Germinal center (tissue), 1 donor: ENCODE measurements around the gene BCL6B.

Source experiments
- DNase-seq: peaks from one replicate; pipeline ENCODE4 v3.0.0; 2012; ENCODE audit warnings: mixed read lengths, low spot score

BCL6B gene

GRCh38 chr17:7007143-7007542, 15.7 kb upstream of the BCL6B start:
- DNase-seq: no peak

DNA sequence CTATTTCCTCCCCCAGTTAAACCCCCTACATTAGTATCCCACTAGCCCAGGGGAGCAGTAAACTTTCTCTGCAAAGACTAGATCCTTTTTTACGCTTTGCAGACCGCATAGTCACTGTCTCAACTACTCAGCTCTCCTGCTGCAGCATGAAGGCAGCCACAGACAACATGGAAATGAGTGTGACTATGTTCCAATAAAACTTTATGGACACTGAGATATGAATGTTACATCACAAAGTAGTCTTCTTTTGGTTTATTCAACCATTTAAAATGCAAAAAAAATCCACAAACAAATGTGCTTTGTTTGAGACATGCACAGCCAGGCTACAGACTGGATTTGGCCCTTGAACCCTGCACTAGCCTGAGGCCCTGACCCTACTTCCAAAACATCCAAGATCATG, 12.3 kb upstream of the BCL6B start:
- DNase-seq: no peak

DNA sequence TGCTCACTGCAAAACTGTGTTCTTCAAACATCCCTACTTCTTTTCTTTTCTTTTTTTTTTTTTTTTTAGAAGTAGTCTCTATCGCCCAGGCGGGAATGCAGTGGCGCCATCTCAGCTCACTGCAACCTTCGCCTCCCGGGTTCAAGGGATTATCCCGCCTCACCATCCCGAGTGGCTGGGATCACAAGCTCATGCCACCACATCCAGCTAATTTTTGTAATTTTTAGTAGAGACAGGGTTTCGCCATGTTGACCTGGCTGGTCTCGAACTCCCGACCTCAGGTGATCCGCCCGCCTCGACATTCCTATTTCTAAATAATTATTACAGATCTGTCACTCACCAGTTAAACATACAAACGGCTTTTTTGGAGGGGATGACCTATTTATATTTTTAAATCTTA, 11.4 kb upstream of the BCL6B start:
- no peak for DNase-seq

DNA sequence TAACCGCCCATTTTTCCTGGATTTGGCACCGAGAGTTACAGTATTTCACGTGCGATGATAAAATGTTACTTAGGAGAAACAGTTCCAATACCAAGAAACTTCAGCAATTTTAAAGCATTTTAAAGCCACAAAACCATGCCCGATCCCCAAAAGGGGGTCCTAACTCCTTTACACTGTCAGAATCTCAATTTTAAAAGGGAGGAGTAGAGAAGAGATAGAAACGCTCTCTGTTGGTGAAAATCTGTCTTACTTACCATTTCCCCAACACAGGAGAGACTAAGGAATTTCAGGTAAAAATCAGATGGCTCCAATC, 11.0 kb upstream of the BCL6B start:
- DNase-seq: no peak

GRCh38 chr17:7014261-7014994, 8.4 kb upstream of the BCL6B start:
- peak; percentile 96 for DNase-seq

DNA sequence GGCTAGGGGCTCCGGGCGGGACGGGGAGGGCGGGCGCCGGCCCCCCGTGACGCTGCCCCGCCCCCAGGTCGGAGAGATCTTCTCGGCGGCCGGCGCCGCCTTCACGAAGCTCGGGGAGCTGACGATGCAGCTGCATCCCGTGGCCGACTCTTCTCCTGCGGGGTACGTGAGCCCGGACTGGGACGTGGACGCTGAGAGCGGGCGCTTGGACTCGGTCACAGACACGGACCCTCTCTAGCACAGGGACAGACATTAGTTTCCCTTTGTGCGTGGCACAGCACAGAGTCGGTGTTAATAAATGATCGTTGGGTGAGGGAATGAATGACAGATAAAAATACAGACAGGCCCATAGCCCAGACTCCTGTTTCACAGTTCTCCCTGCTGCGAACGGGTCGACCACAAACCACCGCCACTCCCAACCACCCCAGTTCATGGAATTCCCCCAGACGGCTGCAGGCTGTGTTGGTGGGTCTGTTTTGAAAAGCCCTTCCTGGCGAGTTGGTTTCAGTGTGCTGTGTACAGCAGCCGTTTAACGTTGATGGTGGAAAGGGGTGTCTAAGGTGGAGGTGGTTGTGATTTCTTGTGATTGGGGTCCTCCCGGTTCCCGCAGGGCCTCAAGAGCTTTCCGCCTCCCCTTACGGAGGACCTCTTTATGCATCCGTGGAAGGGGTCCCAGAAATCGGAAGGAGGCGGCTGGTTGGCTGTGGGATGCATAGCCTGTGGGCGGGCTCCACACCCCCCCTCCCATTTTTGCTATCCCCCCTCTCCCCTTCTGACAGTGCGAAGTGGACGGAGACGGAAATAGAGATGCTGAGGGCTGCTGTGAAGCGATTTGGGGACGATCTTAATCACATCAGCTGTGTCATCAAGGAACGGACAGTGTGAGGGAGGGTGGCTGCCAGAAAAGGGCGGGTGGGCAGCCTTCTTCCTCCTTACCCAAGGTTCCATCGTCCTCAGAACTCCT, 7.6 kb upstream of the BCL6B start:
- peak; percentile 32 for DNase-seq

- no peak for DNase-seq
These were observed 6.4 kb upstream of the BCL6B start for GRCh38 chr17:7016418-7016817.

DNA sequence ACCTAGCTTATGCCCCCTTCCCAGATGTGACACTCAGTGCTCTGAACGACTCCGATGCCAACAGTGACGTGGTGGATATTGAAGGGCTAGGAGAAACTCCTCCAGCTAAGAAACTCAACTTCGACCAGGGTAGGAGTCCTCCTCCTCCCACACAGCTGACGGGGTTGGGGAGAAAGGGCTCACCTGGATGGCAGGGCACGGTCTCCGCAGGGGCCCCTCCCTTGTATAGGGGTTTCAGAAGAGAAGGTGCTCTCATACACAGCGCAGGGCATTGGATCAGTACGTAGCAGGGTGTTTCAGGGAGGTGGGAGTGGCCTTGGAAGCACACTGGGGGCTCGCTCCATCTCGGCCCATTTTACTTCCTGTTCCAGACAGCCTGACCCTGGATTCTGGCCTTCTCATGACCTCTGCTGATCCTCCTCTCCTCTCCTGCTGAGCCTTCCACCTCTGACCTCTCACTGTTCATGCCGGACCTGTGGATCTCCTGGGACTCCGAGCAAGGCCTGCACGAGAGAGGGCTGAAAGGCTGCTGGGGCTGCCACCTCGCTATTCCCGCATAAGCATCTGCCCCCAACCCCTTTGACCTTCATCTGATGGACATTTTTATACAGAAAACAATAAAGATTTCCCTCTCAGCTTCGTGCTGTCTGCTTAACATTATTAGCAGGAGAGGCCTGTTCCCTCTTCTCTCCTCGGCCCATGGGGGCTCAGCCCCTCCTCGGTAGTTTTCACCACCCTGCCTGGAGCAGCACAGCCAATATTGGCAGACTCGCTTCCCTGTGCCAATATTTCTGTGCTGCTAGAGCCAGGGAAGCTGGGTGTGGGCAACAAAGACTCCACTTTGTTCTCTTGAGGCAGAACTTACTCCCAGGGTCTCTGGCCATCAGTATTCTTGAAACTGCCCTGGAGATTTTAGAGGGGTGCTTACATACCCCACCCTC, 5.7 kb upstream of the BCL6B start:
- DNase-seq: no peak

DNA sequence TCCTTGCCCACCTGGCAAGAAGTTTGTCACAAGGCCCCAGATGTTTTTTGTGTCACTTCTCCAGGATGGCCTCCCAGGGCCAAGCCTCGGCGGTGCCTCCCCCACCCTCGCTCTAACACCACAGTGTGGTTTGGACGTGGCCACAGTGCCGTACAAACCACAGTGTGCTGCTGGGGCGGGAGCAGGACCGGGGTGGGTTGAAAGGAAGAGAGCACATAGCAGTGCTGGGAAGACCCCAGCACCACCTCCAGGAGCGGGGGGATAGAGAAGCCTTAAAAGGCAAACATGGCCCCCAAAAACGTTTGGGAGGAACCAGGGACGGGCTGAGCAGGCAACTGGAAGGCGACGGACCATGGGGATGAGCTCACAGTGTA, 5.0 kb upstream of the BCL6B start:
- DNase-seq: no peak

DNA sequence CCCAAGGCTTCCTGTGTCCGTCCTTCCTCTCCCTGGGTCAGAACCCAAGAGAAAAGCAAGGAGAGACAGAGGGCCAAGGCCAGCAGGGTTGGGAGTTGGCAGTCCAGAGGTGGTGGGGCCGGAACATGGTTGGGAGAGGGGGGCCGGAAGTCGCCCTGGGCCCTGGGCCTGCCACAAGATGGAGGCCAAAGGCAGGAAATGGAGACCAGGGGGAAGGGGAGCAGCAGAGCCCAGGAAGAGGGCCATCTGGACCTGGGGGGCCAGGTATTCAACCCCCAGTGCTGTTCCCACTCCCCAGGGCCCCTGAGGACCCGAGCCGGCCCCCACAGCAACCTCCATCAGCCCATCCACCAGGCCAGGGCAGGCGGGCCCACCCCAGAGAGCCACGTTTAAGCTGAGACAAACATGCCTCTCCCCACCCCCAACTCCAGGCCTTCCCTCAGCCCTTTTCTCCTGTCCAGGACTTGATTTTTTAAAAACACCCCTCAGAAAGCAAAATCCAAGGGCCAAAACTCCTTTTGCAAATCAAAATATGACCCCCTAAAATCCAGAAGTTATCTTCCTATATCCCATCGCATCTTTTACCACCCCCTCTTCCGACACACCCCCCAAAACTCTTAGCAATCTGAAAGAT, 4.4 kb upstream of the BCL6B start:
- no peak for DNase-seq

GRCh38 chr17:7019367-7019766, 3.5 kb upstream of the BCL6B start:
- no peak for DNase-seq

DNA sequence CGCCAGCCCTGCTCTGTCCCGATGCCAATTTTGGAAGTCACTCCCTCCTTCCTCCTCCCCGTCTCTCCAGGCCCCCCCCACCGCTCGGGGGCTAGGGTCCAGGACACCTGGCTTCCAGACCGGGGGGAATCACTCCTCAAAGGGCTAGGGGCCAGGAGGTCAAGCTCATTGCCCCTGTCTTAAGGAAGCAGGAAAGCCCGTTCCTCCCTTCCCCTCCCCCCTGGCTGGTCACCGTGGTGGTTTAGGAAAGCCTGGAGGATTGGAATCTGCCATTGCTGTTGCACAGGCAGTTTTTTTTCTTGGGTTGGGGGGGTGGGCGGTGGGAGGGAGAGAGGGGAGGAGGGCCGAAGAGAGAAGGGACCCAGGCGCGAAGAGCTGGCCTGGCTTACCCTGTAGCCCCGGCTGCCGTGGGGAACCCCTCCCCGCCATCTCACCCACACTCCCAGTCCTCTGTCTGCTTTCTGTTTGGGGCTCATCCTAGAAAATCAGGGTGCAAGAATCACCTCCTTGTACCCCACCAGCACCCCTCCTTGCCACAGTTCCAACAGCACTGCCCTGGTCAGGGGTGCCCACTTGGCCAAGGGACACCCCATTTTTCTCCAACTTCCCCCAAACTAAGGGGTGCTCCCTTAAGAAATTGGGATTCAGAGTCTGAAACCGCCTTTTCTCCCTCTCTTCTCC, 2.9 kb upstream of the BCL6B start:
- no peak for DNase-seq

- no peak for DNase-seq
These were observed 1.8 kb upstream of the BCL6B start for GRCh38 chr17:7020894-7021664.

- DNase-seq: peak; percentile 91
These were observed 664 bp upstream of the BCL6B start for GRCh38 chr17:7021993-7022778.

DNA sequence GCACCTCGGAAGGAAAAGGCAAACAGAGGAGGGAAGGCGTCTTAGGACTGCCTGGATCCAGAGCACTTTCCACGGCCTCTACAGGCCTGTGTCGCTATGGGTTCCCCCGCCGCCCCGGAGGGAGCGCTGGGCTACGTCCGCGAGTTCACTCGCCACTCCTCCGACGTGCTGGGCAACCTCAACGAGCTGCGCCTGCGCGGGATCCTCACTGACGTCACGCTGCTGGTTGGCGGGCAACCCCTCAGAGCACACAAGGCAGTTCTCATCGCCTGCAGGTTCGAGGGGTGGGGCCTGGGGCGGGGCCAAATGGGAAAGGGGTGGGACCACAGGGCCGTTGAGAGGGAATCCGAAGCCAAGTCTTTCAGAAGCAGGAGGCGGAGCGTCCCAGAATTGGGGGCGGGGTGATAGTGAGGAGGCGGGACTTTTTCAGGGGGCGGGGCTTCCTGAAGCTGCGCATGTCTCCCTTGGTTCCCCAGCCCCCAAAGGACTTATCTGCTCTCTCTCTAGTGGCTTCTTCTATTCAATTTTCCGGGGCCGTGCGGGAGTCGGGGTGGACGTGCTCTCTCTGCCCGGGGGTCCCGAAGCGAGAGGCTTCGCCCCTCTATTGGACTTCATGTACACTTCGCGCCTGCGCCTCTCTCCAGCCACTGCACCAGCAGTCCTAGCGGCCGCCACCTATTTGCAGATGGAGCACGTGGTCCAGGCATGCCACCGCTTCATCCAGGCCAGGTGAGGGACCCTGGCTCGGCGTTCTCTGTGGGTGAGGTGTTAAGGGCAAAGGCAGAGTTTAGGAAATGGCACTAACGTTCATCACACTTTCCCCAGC, 939 bp downstream of the BCL6B start:
- peak; percentile 97 for DNase-seq

DNA sequence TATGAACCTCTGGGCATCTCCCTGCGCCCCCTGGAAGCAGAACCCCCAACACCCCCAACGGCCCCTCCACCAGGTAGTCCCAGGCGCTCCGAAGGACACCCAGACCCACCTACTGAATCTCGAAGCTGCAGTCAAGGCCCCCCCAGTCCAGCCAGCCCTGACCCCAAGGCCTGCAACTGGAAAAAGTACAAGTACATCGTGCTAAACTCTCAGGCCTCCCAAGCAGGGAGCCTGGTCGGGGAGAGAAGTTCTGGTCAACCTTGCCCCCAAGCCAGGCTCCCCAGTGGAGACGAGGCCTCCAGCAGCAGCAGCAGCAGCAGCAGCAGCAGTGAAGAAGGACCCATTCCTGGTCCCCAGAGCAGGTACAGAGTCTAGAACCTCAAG, 1.5 kb downstream of the BCL6B start:
- DNase-seq: no peak

- DNase-seq: no peak
These were observed 2.4 kb downstream of the BCL6B start for GRCh38 chr17:7025245-7025644.

DNA sequence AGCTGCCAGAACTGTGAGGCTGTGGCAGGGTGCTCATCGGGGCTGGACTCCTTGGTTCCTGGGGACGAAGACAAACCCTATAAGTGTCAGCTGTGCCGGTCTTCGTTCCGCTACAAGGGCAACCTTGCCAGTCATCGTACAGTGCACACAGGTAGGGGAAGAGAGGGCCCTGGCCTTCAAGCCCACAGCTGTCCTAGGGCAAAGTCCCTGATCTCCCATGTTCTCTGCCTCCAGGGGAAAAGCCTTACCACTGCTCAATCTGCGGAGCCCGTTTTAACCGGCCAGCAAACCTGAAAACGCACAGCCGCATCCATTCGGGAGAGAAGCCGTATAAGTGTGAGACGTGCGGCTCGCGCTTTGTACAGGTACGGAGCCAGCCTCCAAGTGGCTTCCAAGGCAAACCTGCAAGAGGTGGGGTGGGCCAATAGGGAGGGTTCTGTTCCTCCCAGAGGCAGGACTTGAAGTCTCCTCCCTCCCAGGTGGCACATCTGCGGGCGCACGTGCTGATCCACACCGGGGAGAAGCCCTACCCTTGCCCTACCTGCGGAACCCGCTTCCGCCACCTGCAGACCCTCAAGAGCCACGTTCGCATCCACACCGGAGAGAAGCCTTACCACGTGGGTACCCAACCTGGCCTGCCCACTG, 3.7 kb downstream of the BCL6B start:
- no peak for DNase-seq
